GM21447 (cell line): ENCODE results near the gene ATP1A3.
"Not testable (repeated sequence)": the region's sequence is repeated elsewhere in the genome, so short reads cannot be mapped to it uniquely, and the experiment has no call there.

Source experiments
- ATAC-seq: cut with Tn5 transposase; IDR thresholded peaks from one replicate; pipeline ENCODE4 v1.9.1; 2021; ENCODE audit not compliant: unreplicated experiment

The ATP1A3 gene

DNA sequence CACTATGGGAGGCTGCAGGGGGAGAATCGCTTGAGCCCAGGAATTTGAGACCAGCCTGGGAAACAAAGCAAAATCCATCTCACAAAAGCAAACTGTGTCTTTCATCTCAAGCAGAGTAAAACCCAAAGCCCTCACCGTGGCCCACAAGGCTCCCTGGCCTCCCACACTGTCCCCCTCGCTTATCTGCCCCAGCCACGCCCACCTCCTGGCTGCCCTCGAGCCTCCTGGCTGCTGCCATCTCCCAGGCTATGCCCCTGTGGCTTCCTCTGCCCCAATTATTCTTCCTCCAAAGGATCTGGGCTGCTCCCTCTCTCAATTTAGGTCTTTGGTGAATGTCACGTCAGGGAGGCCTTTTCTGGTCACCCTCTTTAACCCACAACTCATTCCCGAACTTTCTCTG, 38.5 kb downstream of the ATP1A3 start:
- no peak for ATAC-seq

DNA sequence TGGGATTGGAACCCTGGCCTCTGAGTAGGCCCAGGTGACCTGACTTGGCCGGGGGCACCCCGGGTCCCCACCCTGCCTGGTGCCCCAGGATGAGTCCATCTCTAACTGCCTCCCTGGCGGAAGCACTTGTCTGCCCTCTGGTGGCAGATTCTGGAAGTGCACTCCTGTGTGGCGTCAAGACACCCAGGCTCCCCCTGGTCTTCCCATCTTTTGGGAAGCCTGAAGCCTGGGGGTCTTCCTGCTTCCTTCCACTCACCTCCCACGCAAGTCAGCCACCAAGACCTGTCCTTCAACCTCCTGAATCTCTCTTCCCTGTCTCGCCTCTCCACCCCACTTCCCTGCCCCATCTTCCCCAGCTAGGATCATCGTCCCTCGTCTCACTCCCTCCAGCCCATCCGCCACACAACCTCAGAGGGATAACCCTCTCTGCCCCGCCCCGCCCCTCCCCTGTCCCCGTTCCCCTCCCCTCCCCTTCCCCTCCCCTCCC, 42.3 kb downstream of the ATP1A3 start:
- no peak for ATAC-seq

DNA sequence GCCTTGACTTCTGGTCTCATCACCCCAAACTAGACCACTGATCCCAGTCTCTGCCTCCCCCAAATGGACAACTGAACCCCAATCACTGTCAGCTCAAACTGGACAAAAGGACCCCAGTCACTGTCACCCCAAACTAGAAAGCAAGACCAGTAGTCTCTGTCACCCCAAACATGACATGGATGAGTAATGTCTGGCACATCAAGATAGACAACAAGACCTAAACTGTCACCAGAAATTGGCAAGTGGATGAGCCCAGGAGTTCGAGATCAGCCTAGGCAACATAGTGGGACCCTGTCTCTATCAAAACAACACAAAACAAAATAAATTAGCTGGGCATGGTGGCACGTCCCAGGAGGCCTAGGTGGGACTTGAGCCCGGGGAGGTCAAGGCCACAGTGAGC, 46.9 kb downstream of the ATP1A3 start:
- ATAC-seq, result no peak

DNA sequence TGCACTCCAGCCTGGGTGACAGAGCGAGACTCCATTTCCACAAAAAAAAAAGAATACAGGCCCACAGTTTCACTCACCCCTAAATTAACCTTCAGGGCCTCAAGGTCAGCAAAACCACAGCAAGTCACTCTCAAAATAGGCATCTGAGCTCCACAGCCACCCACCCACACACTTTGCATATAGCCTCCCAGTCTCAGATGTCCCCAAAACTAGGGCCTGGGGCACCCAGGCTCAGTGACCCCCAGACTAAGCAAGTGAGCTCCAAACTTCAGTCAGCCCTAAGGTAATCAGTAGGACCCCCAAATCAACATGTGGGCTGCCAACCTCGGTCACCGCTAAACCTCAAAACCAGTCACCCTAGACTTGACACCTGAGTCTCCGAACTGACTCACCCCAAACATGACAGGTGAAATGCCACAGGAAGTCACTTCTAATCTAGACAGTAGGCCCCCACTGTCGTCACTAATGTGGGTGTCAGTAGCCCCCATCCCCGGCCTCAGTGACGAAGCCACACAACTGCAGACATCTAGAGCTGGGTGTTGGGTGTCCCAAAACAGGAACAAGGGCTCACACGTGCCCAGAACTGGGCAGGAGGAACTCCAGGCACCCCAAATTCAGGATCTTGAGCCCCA, 48.8 kb downstream of the ATP1A3 start:
- peak; percentile 81 for ATAC-seq

DNA sequence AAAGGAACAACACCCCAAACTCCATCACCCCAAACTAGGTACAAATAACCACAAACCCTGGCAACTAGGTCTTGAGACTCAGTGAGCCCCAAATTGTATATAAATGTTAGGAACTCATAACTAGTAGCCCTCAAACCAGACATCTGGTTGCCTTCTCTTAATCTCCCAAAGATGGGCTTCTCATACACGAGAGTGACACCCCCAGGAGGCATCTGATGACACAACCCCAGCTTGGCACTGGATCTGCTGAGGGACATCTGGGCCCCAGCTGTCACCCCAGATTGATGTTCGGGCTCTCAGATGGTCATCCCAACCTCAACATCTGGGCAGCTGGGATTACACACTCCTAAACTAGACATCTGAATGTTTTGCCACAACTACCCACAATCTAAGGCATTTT, 49.7 kb downstream of the ATP1A3 start:
- ATAC-seq, result no peak

DNA sequence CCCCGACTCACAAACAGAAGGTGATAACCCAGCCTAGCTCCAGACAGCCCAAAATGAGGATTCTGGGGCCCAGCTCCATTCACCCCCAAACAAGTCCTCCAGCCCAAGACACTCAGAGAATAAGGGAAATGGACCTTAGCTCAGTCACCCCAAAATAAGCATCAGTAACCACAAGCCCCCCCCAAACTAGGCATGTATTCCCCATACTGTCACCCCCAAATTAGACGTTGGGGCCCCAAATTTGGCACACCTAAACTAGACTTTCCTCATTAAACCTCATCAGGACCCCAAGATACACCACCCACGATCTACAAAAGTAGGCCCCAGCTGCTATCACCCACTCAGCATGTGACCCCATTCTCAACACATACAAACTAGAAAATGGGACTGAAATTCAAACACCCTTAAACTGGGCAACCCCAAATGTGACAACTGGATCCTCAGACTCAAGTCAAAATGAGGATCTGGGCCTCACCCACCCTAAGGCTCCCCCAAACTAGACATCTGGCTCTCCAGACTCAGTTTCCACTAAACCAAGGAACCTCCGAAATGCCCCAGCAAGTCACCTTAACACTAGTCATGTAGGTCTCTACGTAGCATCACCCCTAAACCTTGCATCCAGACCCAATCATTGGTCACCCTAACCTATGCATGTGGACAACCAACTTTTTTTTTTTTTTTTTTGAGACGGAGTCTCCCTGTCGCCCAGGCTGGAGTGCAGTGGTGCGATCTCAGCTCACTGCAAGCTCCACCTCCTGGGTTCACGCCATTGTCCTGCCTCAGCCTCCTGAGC, 52.4 kb downstream of the ATP1A3 start:
- ATAC-seq, result no peak

DNA sequence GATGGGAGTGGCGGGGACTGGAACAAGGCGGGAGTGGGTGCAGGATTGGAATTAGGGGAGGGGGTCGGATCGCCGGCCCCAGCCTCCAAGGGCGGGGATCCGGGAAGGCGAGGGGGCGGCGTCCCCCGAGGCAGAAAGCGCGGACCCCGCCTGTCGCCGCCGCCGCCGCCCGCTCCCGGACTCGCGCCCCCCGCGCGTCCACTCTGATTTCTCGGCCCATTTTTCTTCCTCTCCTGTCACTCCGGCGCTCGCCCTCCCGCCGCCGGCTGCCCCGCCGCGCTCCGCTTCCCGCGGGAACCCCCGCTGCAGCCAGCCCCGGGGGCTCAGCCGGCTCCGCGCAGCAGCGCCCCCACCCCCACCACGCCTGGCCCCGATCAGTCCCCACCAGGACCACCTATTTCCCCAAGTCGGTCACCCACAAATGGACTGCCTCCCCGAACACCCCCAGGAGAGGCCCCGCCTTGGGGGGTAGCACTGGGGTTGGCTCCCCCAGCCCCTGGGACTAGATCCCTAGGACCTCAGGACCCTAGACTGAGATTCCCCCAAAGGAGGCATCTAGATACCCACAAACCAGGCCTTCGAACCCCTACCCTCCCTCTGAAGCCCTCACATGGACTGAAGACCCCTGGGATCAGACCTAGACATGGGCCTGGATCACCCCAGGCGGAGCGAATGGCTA, 53.2 kb downstream of the ATP1A3 start:
- ATAC-seq, result no peak

DNA sequence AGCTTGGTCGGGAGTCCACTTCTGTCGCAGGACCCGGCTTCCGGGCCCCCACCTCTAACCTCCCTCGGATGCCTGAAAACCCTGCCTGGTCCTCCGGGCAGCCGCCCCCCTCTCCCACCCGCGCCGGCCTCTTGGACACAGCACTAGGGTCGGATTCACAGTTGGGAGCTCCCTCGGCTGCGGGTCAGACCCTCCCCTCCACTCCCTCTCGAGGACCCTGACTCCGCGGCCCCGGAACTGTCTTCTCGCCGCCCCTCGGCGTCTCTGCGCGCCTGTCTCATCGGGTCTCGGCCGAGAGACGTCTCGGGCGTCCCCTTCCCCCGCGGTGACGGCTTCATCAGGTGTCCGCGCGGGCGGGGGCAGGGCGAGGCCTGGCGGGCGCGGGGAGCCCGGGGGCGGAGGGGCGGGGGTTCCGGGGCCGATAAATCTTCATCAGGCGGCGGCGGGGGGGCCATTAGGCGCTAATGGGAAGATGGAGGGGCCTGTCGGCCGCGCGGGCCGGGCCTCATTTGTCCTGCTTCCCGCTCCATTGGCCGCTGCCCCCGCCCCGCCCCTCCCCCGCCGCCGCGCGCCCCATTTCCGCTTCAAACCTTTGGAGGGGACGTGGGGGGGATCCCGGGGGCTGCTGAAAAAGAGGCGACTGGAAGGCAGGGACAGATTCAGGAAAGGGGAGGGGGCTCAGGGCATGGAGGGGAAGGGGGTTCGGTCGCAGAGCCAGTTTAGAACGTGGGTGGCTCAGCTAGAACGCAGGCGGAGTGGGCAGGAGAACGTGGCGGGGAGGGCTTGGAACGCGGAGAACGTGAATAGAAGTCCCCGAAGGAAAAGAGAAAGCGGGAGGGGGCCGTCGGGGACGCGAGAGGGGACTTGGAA, 53.9 kb downstream of the ATP1A3 start:
- no peak for ATAC-seq

DNA sequence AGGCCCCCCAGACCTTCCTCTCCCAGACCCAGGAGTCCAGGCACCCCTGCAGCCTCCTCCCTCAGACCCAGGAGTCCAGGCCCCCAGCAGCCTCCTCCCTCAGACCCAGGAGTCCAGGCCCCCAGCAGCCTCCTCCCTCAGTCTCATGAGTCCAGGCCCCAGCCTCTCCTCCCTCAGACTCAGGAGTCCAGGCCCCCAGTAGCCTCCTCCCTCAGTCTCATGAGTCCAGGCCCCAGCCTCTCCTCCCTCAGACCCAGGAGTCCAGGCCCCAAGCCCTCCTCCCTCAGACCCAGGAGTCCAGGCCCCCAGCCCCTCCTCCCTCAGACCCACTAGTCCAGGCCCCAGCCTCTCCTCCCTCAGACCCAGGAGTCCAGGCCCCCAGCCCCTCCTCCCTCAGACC, 54.8 kb downstream of the ATP1A3 start:
- not testable (repeated sequence) for ATAC-seq

DNA sequence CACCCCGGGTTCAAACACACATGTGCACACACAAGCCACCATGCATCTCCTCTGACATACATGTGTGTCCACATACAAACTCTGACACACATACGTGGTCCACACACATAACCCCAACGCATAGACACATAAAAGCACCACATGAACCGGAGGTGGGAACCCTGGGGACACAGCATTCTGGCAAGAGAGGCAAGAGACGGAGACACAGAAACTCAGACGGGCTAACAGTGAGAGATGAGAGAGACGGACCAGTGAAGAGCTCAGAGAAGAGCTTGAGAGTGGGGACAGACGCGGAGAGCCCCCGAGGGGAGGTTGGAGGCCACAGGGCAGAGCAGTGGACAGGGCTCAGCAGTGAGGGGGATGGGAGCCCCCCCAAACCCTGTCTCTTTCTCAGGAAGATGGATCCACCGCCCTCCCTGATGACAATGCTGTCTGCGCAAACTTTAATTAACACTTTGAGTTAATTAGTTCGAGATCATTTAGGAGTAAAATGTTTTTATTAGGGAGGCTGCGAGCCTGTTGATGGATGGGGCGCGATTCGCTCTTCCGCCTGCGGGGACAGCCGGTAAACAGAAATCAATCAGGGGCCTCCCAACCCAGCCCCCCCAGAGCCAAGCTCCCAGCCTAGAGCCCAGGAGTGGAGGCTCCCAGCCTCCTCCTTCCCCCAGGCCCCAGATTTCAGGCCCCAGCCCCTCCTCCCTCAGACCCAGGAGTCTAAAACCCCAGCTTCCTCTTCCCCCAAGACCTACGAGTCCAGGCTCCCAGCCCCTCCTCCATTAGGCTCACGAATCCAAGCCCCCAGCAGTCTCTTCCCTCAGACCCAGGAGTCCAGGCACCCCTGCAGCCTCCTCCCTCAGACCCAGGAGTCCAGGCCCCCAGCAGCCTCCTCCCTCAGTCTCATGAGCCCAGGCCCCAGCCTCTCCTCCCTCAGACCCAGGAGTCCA, 56.2 kb downstream of the ATP1A3 start:
- no peak for ATAC-seq

DNA sequence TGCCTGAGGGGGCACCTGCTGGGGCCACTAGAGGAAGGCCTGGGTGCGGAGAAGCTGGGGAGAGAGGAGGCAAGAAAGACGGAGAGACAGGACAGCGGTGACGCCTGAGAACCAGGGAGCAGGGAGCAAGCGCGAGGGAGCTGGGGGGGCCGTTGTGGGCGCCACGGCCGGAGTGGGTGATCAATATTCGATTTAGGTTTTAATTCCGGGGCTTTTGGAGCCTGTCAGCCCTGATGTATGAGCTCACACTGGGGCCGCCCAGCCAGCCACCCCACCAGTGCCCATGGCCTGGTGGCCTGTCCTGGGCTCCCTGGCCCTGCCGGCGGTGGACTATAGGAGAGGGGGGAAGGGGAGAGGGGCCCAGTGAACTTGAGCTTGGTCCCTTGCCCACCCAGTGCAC, 57.1 kb downstream of the ATP1A3 start:
- ATAC-seq, result no peak

DNA sequence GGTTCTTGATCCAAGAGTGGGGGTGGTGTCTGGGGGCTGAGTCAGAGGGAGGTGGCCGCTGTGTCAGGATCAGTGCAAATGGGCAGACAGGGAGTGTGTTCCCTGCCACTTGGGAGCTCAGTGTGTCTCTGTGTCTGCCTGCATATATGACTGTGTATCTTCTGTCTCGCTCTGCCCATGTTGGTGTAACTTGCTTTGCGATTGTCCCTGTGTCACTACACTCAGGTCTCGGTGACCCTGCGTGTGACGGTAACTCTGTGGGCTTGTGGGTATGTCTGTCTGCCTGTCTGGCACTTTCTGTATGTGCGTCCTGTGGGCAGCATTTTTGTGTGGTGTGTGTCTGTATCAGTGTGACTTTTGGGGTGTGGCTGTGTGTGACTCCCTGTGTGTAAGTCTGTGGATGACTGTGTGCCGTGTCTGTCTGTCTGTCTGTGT, 57.6 kb downstream of the ATP1A3 start:
- no peak for ATAC-seq

DNA sequence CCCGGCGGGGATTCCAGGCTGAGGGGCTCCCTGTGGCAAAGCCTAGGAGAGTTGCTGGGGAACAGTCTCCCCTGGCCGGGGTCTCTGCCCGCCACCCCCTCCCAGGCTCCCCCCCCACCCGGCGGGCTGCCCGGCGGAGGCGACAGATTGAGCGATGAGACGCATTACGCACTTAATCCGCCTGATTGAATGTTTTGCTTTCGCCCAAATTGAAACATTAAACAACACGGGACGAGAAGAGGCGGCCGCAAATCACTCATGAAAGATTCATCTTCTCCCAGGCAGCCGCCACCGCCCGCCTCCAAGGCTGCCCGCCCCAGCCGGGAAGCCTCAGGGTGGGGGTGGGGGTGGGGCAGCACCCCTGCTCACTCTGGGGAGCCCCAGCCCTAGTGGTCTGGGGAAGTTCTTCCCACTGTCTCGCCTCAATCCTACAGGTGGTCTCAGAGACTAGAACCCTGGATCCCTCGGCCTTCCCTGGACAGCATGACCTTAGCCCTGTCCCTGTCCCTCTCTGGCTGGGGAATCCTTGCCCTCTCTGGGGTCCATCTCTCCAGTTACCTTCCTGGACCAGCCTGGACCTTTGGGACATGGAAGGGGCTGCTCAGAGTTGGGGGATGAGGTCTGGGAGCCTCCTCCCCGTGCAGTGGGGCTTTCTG, 58.1 kb downstream of the ATP1A3 start:
- ATAC-seq, result no peak

DNA sequence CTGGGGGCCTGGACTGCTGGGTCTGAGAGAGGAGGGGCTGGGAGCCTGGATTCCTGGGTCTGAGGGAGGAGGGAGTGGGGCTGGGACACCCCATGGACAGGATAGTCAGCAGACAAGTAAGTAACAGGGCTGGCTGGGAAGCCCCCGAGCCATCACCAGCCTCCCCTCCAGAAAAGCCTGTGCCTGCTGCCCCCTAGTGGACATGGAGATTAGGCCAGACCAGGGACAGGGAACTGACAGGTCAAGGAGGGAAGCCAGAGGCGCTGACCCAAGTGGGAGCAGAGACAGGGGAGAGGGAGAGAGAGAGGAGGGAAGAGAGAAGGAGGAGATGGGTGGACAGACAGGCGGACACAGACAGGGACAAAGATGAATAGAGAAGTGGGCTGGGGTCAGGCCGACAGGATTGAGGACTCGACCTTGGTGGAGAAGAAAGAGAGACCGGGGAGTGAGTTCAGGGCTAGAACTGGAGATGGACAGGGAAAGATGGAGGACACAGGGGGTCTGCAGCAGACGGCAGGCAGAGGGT, 59.1 kb downstream of the ATP1A3 start:
- peak; percentile 65 for ATAC-seq

DNA sequence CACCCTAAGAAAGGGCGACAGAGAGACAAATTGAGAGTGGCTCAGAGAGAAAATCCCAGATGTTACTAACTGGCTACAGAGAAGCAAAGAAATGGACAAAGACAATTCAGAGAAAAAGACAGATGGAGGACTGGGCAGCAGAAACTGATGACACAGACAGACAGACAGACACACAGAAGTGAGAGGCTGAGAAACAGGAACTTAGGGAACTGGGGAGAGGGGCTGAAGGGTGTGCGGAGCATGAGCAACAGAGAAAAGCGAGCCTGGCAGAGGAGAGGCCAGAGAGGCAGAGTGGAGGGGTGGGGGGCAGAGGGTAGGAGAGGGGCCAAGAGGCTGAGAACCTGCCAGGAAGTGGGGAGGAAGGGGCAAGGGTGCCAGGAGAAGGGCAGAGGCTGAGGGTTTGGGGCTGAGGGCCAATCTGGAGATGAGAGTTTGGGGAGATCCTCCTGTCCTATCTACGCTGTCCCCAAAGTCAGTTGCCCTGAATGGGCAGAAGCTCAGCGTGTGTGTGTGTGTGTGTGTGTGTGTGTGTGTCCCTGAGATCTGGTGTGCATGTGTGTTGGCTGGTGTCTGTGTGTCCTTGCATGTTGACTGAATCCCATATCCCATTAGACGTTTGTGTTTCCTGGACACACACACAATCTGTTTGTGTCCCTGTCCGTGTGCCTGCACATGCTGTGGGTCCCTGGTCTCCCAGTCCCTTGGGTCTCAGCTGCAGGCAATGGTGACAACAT, 60.2 kb downstream of the ATP1A3 start:
- ATAC-seq, result no peak

DNA sequence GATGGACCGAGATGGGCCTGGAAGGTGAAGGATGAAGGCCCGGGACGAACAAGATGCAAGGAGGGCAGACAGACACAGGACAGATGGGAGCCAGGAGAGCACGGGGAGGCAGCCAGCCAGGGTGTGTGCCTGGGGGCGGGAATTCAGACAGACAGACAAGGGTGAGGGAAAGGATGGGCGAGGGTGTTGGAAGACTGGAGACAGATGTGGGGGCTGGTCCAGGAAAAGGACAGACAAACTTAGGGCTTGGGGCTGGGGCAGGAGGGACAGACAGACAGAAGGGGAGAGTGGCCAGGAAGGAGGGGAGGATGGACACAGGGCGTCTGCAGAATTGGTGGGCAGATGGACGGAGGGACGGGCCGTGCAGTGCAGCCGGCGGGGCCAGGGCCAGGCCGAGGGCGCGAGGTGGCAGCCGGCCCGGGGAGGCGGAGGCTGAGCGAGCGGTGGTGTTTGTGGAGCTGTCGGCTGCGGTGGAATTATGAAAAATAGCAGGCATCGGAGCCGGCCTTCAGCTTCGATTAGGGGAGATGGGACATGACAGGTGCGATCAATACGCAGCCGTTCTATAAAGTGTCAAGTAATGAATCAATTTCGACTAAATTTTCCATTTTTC, 61.2 kb downstream of the ATP1A3 start:
- no peak for ATAC-seq

DNA sequence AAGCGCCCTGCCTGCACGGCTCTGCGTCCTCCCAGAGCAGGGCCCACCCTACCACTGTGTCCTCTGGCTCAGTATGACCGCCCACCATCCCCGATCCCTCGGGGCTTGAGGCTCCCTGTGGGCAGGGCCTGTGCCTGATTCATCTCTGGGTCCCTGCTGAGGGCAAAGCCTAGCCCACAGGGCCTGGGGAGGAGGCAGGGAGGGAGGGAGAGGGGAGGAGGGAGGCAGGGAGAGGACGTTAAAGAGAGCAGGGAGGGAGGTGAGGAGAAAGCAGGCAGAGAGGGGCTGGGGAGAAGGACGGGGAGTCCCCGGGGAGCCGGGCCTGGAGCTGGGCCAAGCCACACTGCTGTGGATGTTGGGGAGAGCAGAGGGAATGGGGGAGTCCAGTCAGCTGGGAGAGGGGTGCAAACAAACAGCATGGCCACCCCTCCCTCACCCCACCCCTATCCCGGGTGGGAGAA, 61.7 kb downstream of the ATP1A3 start:
- no peak for ATAC-seq
